KG1 (cell line): ENCODE results near the gene MARVELD3.
"Not testable (repeated sequence)": the region's sequence is repeated elsewhere in the genome, so short reads cannot be mapped to it uniquely, and the experiment has no call there.

ENCODE experiments used
- DNase-seq: peaks from one replicate; lab custom pipeline; 2025; lab: John Stamatoyannopoulos, UW

MARVELD3 gene

DNA sequence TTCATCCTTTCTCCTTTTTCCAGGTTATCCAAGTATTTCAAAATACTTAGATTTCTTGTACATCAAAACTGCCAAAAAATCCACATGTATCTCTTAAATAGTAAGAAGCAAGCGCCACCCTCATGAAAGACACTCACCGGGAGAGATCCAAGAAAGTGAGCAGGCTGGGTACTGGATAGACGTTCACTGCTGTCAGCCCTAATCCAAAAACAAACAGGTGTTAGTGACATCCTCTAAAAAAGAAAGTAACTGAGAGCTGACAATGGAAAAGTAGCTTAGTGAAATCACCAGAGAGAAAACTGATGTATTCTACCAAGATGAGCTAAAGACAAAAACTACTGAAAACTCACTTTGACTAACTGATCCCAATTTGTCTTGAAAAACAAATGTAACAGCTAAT is 46.1 kb downstream of the MARVELD3 start:
- no peak for DNase-seq

GRCh38 chr16:71672803-71673581 is 47.0 kb downstream of the MARVELD3 start:
- no peak for DNase-seq

- DNase-seq = no peak
Measured at GRCh38 chr16:71673582-71673973, 47.6 kb downstream of the MARVELD3 start.

DNA sequence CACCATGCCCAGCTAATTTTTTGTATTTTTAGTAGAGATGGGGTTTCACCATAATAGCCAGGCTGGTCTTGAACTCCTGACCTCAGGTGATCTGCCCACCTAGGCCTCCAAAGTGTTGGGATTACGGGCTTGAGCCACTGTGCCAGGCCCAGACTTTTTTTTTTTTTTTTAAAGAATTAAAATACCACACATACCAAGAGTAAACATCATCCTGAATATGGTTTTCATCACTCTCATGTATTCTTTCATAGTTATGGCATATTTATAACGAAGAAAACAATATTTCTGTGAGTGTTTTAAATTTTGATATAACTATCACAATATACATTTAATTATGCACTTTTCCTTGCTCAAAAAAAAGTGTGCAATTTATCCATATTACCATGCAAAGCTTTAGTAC is 48.2 kb downstream of the MARVELD3 start:
- DNase-seq = no peak

DNA sequence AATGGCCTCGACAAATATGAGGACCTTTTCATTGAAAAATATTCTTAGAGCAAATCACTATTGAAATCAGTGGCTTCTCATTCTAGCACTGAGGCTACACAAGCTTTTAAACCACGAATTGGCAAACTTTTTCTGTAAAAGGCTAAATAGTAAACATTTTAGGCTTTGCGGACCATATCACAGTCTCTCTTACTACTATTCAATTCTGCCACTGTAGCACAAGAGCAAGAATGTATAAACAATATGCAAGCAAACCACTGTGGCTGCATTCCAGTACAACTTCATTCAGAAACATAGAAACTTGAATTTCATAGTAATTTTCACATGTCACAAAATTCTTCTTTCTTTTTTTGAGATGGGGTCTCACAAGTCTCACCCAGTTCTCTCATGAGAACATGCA is 49.4 kb downstream of the MARVELD3 start:
- DNase-seq = no peak

GRCh38 chr16:71676236-71676635 is 50.3 kb downstream of the MARVELD3 start:
- DNase-seq = no peak

- no peak for DNase-seq
Measured at GRCh38 chr16:71681360-71681759, 55.4 kb downstream of the MARVELD3 start.

GRCh38 chr16:71684280-71684679 is 58.3 kb downstream of the MARVELD3 start:
- DNase-seq = not testable (repeated sequence)
